ENCODE measurements around the gene GLRX3. TPM values are rescaled to one million over a fixed set of nuclear protein-coding genes. Genes with fewer than 3 reads are reported as not detected.
"Not testable (repeated sequence)": the region's sequence is repeated elsewhere in the genome, so short reads cannot be mapped to it uniquely, and the experiment has no call there.

Gene GLRX3
- total and polyA plus RNA-seq, 2 of the 13 experiments (the other 11 are each of a cell fraction or from before 2014, with no cell fraction given) = 91.4 to 135 TPM

DNA sequence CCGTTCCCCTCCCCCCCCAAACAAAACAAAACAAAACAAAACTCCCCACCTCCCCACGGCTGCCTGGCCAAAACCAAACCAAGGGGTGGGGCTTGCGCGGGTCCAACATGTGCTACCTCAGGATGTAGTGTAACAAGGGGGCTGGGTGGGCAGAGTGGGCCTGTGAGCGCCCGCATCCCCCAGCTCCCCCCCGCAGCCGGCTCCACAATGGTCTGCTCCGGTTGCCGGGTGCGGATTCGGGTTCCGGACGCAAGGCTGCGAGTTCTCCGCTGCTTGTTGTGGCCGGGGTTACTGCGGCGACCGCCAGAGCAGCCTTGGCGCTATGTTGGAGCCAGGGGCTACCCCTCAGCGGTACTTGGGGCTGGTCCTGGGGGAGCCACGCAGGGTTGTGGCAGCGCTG, 30.5 kb upstream of the GLRX3 start:
- Histone ChIP-seq H3K36me3 (replicated peaks in 1 of 2; ENCODE audit: control insufficient read depth in 1 of 2, insufficient read depth in 2 of 2, low read length in 2 of 2) (no peaks in the 10 kb centered on the region), H2AFZ (ENCODE audit: low read length) (no peak overlapping the region), H3K27me3 (ENCODE audit: control insufficient read depth in 1 of 2, insufficient read depth in 2 of 2, low read length in 2 of 2) (peaks cover 0 to 4% of the 10 kb centered on the region in 2 experiments; a peak in 1 of 5 replicates), H3K4me3 (replicated peaks in 1 of 3; ENCODE audit: insufficient read depth in 1 of 3, low read depth in 2 of 3, low read length in 3 of 3) (no peak overlapping the region), H3K9ac (ENCODE audit: insufficient read depth, low read depth, low read length) (no peak overlapping the region), H3K4me2 (ENCODE audit: low read depth, low read length) (no peak overlapping the region), H4K20me1 (ENCODE audit: insufficient read depth, low read length) (peaks cover 5% of the 10 kb centered on the region; the same call in 1 of the 2 replicates), H3K27ac (ENCODE audit: extremely low read length, insufficient read depth, low read length) (no peak overlapping the region), H3K9me3 (ENCODE audit: low read length) (no peaks in the 10 kb centered on the region), H3K4me1 (ENCODE audit: insufficient read depth, low read length) (peaks cover 14% of the 10 kb centered on the region), H3K79me2 (ENCODE audit: insufficient read depth, low read length) (peaks cover 10% of the 10 kb centered on the region)
- no peak for FAIRE-seq
- CTCF ChIA-PET (ENCODE audit: low intra/inter-chr PET ratio, low total read pairs) = no interaction called here
- BruUV-seq (replicated peaks) = no TSS peak
- no peak for ATAC-seq
- DNase-seq (ENCODE audit: low spot score) = no peak
- POLR2A ChIA-PET = no interaction called here
- in situ Hi-C loops (cut with HindIII; ENCODE audit: extremely low pct_ligation_motif_present, low pct_unique_long_range_greater_than_20kb) (no loop called here), intact Hi-C loops (cut with micrococcal nuclease; ENCODE audit: unreplicated experiment) (no loop called here)
- WGBS (ENCODE audit: low lambda C conversion rate) = 99% methylated on average over 17 of the region's 24 CpGs
- TF ChIP-seq, protein P1, sequence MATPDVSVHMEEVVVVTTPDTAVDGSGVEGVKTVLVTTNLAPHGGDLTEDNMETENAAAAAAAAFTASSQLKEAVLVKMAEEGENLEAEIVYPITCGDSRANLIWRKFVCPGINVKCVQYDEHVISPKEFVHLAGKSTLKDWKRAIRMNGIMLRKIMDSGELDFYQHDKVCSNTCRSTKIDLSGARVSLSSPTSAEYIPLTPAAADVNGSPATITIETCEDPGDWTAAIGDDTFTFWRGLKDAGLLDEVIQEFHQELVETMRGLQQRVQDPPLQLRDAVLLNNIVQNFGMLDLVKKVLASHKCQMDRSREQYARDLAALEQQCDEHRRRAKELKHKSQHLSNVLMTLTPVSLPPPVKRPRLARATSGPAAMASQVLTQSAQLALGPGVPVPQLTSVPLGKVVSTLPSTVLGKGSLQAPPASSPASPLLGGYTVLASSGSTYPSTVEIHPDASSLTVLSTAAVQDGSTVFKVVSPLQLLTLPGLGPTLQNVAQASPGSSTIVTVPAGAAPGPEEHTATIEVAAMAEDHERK (CRISPR knock-in tag; IDR thresholded peaks at IDR 0.05; ENCODE audit: low read depth) = no peak
- TF ChIP-seq RELA (CRISPR knock-in tag; IDR thresholded peaks at IDR 0.05) = no peak
- no peak for TF ChIP-seq KLF16 (CRISPR knock-in tag; IDR thresholded peaks at IDR 0.05)
- no peak for TF ChIP-seq CERS6 (CRISPR knock-in tag; IDR thresholded peaks at IDR 0.05)
- no peak for TF ChIP-seq ZNF772 (CRISPR knock-in tag; IDR thresholded peaks at IDR 0.05)
- no peak for TF ChIP-seq ELF3 (CRISPR knock-in tag; IDR thresholded peaks at IDR 0.05)
- no peak for TF ChIP-seq ZFP37 (CRISPR knock-in tag; IDR thresholded peaks at IDR 0.05; ENCODE audit: borderline replicate concordance)
- no peak for TF ChIP-seq DNMT3B (CRISPR knock-in tag; conservative IDR thresholded peaks at IDR 0.05)
- TF ChIP-seq ZBTB10 (CRISPR knock-in tag; IDR thresholded peaks at IDR 0.05; ENCODE audit: borderline replicate concordance) = no peak
- TF ChIP-seq ZNF136 (CRISPR knock-in tag; IDR thresholded peaks at IDR 0.05; ENCODE audit: low read depth) = no peak
- TF ChIP-seq XBP1 (CRISPR knock-in tag; IDR thresholded peaks at IDR 0.05) = no peak
- no peak for TF ChIP-seq ZSCAN31 (CRISPR knock-in tag; IDR thresholded peaks at IDR 0.05; ENCODE audit: low read depth)
- no peak for TF ChIP-seq RARA (CRISPR knock-in tag; IDR thresholded peaks at IDR 0.05)
- no peak for TF ChIP-seq FOXA3 (CRISPR knock-in tag; IDR thresholded peaks at IDR 0.05)
- TF ChIP-seq ARNTL (CRISPR knock-in tag; IDR thresholded peaks at IDR 0.05) = no peak

DNA sequence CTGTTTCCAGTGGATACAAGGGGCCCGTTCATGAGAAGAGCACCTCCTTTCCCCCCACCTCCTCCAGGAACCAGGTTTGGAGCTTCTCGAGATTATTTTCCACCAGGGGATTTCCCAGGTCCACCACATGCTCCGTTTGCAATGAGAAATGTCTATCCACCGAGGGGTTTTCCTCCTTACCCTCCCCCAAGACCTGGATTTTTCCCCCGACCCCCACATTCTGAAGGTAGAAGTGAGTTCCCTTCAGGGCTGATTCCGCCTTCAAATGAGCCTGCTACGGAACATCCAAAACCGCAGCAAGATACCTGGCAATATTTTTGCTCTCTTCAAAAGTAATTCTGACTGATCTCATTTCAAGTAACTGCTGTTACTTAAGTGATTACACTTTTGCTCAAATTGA, 28.0 kb upstream of the GLRX3 start:
- H3K36me3 ChIP-seq (replicated peaks in 1 of 2; ENCODE audit: control insufficient read depth in 1 of 2, insufficient read depth in 2 of 2, low read length in 2 of 2); DNase-seq (ENCODE audit: low spot score); H3K27ac ChIP-seq (ENCODE audit: extremely low read length, insufficient read depth, low read length); H2AFZ ChIP-seq (ENCODE audit: low read length); in situ Hi-C loops (cut with HindIII; ENCODE audit: extremely low pct_ligation_motif_present, low pct_unique_long_range_greater_than_20kb); H3K9ac ChIP-seq (ENCODE audit: insufficient read depth, low read depth, low read length); H4K20me1 ChIP-seq (ENCODE audit: insufficient read depth, low read length); BruUV-seq (replicated peaks); H3K4me3 ChIP-seq (replicated peaks in 1 of 3; ENCODE audit: insufficient read depth in 1 of 3, low read depth in 2 of 3, low read length in 3 of 3); H3K4me2 ChIP-seq (ENCODE audit: low read depth, low read length); H3K27me3 ChIP-seq (ENCODE audit: control insufficient read depth in 1 of 2, insufficient read depth in 2 of 2, low read length in 2 of 2); FAIRE-seq; intact Hi-C loops (cut with micrococcal nuclease; ENCODE audit: unreplicated experiment); H3K9me3 ChIP-seq (ENCODE audit: low read length); CTCF ChIA-PET (ENCODE audit: low intra/inter-chr PET ratio, low total read pairs); ATAC-seq: not testable (repeated sequence)
- WGBS (ENCODE audit: low lambda C conversion rate) = 92% methylated on average over 8 of the region's 8 CpGs
- POLR2A ChIA-PET = interaction anchor here (4.0 kb wide), 1 partner anchor 29 kb away, joined by 221 read pairs; the partner anchor contains the start of gene GLRX3
- Histone ChIP-seq H3K4me1 (ENCODE audit: insufficient read depth, low read length) (peaks cover 23% of the 10 kb centered on the region), H3K79me2 (ENCODE audit: insufficient read depth, low read length) (peaks cover 10% of the 10 kb centered on the region)

Data from HepG2 (cell line).